ENCODE results near the gene ZMYND8. TPM values are rescaled to one million over a fixed set of nuclear protein-coding genes. Genes with fewer than 3 reads are reported as not detected.
"Not testable (repeated sequence)": the region's sequence is repeated elsewhere in the genome, so short reads cannot be mapped to it uniquely, and the experiment has no call there.

Gene ZMYND8
- total RNA-seq, 1 experiment from 2014 or later: 10.2 TPM

DNA sequence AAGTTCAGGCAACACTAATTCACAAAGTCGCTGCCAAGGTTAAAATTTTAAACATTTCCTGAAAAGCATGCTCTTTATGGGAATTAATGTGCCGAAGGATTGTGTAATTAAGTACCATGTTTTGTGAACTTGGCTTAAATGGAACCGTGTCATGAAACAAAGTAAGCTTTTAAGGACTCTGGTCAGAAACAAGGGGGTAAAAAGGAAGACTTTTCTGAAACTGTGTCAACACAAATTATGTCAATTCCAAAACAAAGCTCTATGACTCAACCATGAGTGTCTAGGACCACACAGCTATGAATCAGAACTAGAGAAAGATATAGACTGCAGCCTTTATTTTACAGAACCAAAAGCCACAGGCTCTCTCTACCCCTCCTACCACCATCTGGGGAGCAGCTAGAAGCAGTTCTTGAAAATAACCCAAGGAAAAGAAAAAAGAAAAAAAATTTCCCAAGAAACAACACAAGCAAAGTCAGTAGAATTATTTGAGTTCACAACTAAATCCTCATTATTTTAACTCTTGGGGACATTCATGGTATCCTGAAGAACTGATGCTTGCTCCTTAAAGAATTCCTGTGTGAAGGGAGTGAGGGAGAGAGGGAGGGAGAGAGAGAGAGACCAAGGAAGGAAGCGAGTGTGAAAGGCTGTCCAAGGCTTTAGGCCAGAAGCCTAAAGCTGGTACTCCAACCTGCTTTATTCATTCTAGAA is 81.9 kb downstream of the ZMYND8 start:
- peak; percentile 63 for DNase-seq
- no peaks in the 10 kb centered on the region for H3K27me3 ChIP-seq
- H3K9me3 ChIP-seq: no peaks in the 10 kb centered on the region
- H3K36me3 ChIP-seq: peaks cover 47% of the 10 kb centered on the region
- no peak overlapping the region for H3K4me3 ChIP-seq

DNA sequence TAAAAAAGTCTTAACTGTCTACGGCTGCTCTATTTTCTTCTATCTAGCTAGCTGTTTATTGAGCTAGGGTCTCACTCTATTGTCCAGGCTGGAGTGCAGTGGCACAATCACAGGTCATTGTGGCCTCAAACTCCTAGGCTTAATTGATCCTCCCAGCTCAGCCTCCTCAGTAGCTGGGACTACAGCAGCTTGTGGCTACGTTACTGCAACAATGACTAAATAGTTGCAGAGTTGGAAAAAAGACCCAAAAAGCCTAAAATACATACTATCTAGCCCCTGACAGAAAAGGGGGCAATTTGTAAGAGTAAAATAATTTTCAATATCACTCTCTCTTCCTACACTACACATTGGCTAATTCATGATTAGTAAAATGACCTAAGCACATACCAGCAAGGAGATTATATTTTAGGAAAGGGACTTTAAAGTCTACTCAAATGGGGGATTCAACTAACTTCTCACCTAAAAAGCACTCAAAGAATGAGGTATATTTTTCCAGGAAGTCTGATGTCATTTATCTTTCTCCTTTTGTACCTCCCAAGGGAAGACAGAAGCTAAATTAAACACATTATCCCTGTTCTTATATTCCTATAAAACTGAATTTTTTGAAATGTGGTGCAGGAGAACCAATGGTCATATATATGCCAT is 82.8 kb downstream of the ZMYND8 start:
- H3K9me3 ChIP-seq: no peaks in the 10 kb centered on the region
- H3K4me3 ChIP-seq: no peak overlapping the region
- no peak for DNase-seq

GRCh38 chr20:47272893-47273590 is 83.5 kb downstream of the ZMYND8 start:
- Histone ChIP-seq H3K9me3 (no peaks in the 10 kb centered on the region), H3K36me3 (peaks cover 41% of the 10 kb centered on the region), H3K27me3 (no peaks in the 10 kb centered on the region), H3K4me3 (no peak overlapping the region)
- DNase-seq: peak; percentile 26

More for the DNA sequence above, 82.8 kb downstream of the ZMYND8 start:
- Histone ChIP-seq H3K27me3 (no peaks in the 10 kb centered on the region), H3K36me3 (peaks cover 47% of the 10 kb centered on the region)

DNA sequence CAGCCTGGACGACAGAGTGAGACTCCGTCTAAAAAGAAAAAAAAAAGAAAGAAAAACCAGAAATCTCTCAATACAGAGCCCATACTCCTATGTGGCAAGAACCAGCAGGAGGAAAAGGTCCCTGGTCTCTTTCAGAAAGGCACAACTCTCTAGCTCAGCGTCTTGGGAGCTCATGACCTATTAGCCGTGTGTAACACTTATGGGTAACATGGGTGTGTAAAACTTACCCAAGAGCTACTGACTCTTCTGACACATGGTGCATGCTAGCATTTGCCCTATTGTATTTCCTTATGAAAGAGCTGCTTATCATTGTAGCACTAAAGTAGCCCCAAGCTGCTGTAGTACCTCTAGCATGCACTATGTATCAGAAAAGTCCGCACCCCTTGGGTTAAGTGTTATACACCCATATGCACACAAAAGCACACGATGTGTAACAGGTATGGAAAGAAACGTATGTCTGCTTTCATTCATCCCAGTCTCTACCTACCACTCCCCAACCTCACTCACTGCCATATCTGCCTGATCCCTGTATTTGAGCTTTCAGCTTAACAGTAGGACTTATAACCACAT is 85.4 kb downstream of the ZMYND8 start:
- Histone ChIP-seq H3K36me3 (peaks cover 31% of the 10 kb centered on the region), H3K27me3 (no peaks in the 10 kb centered on the region), H3K9me3 (no peaks in the 10 kb centered on the region), H3K4me3 (no peak overlapping the region)
- no peak for DNase-seq

DNA sequence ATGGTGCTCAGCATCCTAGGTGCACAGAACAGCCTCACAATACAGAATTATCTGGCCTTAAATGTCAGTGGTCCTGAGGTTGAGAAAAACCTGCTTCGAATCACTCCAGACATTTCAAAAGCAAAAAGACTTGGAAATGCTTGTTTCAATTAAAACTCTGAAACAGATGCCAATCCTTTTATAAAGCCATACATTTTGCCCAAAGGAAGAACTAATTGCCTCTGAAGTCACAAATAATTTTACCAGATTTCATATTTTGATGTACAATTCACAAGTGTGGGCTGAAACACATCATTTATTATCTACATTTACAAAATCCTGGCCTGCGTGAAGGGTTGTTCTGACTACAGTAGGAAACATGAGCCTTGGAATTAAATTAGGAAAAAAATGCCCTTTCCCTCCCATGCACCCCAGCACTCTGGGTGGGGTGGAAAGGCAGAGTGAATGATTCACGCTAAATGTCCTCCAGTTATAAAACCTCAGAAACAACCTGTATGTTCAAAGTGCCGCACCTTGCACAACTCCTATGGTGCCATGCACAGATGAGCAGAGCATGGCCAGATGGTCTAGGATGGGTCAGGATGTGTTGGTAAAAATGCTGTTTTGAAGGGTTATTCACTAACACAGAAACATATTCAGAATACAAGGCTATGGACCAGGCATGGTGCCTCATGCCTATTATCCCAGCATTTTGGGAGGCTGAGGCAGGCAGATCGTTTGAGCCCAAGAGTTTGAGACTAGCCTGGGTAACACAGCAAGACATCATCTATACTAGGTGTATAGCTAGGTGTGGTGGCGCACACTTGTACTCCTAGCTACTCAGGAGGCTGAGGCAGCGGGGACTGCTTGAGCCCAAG is 87.0 kb downstream of the ZMYND8 start:
- Histone ChIP-seq H3K9me3 (no peaks in the 10 kb centered on the region), H3K27me3 (no peaks in the 10 kb centered on the region), H3K4me3 (no peak overlapping the region), H3K36me3 (peaks cover 35% of the 10 kb centered on the region)
- DNase-seq: no peak

DNA sequence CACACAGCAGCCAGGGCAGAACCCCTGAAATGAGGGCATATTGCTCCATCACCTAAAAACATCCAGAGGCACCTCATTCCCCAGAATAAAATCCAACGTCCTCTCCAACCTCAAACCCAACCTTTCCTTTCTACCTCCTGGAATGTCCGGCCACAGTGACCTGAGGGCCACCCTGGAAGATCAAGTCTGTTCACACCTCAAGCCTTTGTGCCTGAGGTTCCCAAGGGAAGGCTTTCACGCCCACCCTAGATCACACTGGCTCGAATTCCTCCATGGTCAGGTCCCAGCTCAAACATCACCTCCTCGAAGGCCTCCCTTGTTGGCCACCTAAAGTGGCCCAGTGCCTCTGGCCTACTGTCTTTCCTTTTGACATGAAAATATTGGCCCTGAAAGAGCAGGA is 88.9 kb downstream of the ZMYND8 start:
- H3K4me3 ChIP-seq: no peak overlapping the region
- H3K36me3 ChIP-seq: peaks cover 38% of the 10 kb centered on the region
- no peaks in the 10 kb centered on the region for H3K9me3 ChIP-seq
- DNase-seq: no peak
- H3K27me3 ChIP-seq: no peaks in the 10 kb centered on the region

- no peak overlapping the region for H3K4me3 ChIP-seq
Measured at GRCh38 chr20:47266847-47267515, 89.5 kb downstream of the ZMYND8 start.

GRCh38 chr20:47265984-47266383 is 90.5 kb downstream of the ZMYND8 start:
- Histone ChIP-seq H3K9me3 (no peaks in the 10 kb centered on the region), H3K4me3 (no peak overlapping the region), H3K36me3 (peaks cover 42% of the 10 kb centered on the region), H3K27me3 (no peaks in the 10 kb centered on the region)
- DNase-seq: no peak

More at GRCh38 chr20:47266847-47267515, 89.5 kb downstream of the ZMYND8 start:
- H3K36me3 ChIP-seq: peaks cover 38% of the 10 kb centered on the region
- H3K9me3 ChIP-seq: no peaks in the 10 kb centered on the region
- DNase-seq: no peak
- no peaks in the 10 kb centered on the region for H3K27me3 ChIP-seq

GRCh38 chr20:47265214-47265613 is 91.3 kb downstream of the ZMYND8 start:
- Histone ChIP-seq H3K9me3 (no peaks in the 10 kb centered on the region), H3K27me3 (no peaks in the 10 kb centered on the region), H3K36me3 (peaks cover 48% of the 10 kb centered on the region), H3K4me3 (no peak overlapping the region)
- DNase-seq: no peak

DNA sequence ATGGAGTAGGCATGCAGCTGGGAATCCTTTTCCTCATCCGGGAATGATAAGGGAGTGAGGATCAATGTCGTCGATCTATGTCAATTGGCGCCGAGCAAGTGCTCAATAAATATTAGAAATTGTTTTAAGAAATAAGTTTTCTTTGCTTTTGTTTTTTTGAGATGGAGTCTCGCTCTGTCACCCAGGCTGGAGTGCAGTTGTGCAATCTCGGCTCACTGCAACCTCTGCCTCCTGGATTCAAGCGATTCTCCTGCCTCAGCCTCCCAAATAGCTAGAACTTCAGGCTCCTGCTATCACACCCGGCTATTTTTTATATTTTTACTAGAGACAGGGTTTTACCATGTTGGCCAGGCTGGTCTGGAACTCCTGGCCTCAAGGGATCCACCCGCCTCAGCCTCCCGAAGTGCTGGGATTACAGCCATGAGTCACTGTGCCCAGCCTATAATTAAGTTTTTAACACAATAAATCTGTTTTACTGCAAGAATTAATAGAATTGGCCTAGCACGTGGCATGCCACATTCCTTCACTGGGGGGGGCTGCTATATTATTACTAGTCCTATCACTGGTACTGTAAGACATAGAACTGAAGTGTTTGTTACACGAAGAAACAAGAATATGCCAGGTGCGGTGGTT is 92.2 kb downstream of the ZMYND8 start:
- not testable (repeated sequence) for H3K9me3 ChIP-seq, H3K27me3 ChIP-seq, H3K4me3 ChIP-seq
- peak; percentile 16 for DNase-seq
- H3K36me3 ChIP-seq: peaks cover 50% of the 10 kb centered on the region

GRCh38 chr20:47263465-47264084 is 92.9 kb downstream of the ZMYND8 start:
- Histone ChIP-seq H3K36me3 (peaks cover 53% of the 10 kb centered on the region), H3K27me3 (no peaks in the 10 kb centered on the region), H3K9me3 (no peaks in the 10 kb centered on the region), H3K4me3 (no peak overlapping the region)
- DNase-seq: peak; percentile 66

GRCh38 chr20:47263080-47263464 is 93.4 kb downstream of the ZMYND8 start:
- no peak for DNase-seq
- no peaks in the 10 kb centered on the region for H3K9me3 ChIP-seq
- H3K27me3 ChIP-seq: no peaks in the 10 kb centered on the region
- peaks cover 53% of the 10 kb centered on the region for H3K36me3 ChIP-seq
- no peak overlapping the region for H3K4me3 ChIP-seq

DNA sequence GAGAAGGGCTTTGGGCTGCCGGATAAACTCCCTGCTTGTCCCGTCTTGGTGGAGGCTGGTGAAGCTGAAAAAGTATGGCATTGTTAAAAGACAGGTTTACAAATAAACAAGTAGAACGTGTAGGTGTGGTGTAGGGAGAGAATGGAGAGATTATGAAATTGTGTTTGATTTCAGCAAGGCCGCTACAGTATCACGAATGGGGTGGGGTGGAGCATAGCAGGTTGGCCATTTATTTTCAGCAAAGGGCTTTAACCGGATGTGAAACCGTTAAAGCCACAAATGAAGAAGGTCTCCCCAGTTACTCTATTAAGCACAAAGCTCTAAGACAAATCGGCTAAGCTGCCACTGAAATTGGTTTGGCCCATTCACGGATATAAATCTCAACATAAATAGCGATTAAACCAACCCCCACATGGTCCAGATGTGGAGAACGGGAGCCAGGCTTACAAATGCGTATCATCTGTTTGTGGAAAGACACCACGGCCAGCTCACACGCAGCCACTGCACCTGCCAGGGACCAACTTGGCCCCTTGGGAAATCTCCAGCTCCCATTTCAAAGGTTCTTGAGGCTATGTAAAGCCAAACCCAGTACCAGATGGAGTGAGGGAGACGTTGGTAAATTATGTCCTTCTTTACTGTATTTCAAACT is 94.0 kb downstream of the ZMYND8 start:
- Histone ChIP-seq H3K4me3 (no peak overlapping the region), H3K9me3 (no peaks in the 10 kb centered on the region), H3K36me3 (peaks cover 50% of the 10 kb centered on the region), H3K27me3 (no peaks in the 10 kb centered on the region)
- DNase-seq: no peak

GRCh38 chr20:47262008-47262364 is 94.5 kb downstream of the ZMYND8 start:
- no peak for DNase-seq
- H3K27me3 ChIP-seq: no peaks in the 10 kb centered on the region
- H3K36me3 ChIP-seq: peaks cover 50% of the 10 kb centered on the region
- H3K9me3 ChIP-seq: no peaks in the 10 kb centered on the region
- no peak overlapping the region for H3K4me3 ChIP-seq
